Measurements from ENCODE around the gene MICU1.

Gene MICU1

DNA sequence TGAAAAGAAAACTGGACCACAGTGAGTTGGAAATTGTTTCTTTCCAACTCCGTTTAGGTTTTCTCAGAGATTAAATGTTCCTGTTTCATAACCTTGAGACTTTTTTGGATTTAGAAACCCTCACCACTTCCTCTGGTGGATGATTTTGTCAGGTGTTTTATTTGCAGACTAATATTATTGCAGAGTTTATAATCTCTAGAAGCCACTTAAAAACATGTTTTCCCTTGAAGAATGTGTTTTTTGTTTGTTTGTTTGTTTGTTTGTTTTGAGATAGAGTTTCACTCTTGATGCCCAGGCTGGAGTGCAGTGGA lies 520 bp upstream of the MICU1 start:
- DNase-seq (ENCODE audit: low read depth) = no peak

DNA sequence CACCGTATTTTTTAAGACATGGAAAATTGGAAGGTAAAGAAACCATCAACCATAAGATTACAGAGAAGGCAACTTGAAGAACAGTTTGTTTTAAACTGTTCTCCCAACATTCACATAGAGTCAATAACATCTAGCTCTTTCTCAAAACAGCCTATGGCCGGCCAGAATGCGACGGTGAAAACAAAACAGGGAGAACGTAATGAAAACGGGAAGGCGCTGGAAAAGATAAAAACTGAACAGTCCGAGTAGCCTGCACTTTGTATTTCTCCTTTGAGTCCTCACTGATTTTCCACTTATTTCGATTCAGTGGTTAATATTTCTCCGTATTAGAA lies 637 bp downstream of the MICU1 start:
- DNase-seq (ENCODE audit: low read depth) = no peak

DNA sequence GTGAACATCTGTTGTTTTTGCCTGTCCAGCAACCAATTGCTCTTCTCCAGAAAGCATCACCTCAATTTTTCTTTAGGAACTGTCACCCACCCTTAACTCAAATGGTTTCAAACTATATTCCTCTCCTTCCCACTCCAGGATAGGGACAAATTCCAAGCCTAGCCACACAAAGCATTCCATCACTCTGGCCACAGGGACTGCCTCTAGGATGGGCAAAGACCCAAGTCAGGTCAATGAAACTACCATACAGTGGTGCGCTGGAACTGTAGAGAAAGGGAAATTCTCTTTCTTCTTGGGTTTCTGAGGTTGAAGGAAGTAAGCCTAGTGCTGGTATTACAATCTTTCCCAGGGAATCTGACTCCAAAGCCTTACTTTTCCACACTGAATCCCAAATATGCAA lies 3.6 kb downstream of the MICU1 start:
- DNase-seq (ENCODE audit: low read depth) = no peak

DNA sequence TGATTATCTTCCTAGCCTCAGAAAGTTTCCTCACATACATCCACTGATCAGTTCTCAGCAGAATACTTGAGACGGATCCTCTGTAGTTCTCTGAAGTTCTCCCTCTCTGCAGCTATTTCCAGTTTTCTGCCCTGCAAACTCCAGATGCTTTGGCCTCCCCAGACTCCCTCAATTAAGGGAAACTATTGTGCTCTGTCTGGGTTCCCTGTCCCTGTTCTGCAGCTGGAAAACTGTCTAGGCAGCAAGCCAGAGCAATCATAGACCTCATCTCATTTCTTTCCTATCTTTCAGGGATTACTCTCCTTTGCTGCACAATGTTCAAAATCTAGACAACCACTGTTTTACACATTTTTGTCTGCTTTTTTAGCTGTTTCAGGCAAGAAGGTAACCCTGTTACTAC lies 9.2 kb downstream of the MICU1 start:
- no peak for DNase-seq (ENCODE audit: low read depth)

DNA sequence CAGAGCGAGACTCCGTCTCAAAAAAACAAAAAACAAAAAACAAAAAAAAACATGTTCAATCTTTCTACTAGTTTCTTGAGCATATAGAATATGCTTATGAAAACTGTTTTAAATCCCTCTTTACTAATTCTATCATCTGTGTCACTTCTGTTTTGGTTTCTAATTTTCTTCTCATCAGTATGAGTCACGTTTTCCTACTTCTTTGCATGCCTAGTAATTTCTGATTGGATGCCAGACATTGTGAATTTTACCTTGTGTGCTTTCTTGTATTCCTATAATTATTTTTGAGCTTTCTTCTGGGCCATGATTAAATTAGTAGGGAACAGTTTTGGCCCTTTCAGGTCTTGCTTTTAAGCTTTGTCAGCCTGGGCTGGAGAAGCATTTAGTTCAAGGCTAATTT lies 9.9 kb downstream of the MICU1 start:
- DNase-seq (ENCODE audit: low read depth) = no peak

DNA sequence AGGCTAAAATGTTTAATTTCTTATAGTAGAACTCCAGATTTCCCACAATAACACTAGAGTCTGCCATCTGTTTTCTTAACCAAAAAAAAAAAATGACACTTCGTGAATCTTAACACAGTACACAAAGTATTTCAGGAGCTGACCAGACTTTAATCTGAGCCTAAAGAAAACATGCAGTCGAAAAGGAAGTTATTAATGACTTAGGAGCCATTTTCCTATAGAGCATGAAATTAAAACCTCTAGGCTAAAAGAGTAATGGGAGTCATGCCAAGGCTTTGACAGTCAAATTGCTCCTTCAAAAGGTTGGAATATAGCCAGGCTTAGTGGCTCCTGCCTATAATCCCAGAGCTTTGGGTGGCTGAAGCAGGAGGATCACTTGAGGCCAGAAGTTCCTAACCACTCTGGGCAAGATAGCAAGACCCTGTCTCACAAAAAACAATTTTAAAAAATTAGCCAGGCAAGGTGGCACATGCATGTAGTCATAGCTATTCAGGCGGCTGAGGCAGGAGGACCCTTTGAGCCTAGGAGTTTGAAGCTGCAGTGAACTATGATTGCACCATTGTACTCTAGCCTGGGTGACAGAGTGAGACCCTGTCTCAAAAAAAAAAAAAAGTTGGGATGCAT lies 13.6 kb downstream of the MICU1 start:
- no peak for DNase-seq (ENCODE audit: low read depth)

DNA sequence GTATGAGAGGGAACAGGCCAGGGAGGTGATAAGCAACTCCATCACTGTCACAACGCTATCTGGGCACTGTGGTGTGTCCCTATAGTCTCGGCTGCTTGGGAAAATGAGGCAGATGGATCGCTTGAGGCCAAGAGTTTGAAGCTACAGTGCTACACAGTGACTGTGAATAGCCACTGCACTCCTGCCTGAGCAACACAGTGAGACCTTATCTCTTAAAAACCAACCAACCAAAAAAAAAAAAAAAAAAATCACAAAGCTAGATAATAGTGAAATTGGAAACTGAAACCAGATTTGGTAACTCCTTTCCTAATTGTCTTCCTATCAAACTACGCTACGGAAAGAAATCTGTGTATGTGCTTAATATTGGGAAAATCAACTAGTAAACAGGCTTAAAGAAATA lies 14.1 kb downstream of the MICU1 start:
- no peak for DNase-seq (ENCODE audit: low read depth)

DNA sequence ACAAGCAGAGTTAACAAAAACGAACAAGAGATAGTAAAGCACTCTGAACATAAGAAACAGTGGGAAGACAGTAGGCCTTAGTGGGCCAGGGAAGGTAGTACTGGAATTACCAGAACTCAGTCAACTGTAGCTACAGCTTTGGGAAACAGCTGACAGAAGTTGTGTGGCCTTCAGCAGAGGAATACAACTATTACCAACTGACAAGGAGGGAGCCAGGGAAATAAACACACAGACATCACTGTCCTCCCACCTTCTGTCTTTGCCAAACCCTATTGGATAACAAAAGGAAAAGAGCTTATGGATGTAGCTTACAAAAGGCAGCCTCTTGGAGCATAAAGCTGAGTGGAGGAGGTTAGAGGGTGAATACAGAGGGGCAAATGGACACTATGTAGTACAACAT lies 15.4 kb downstream of the MICU1 start:
- no peak for DNase-seq (ENCODE audit: low read depth)

DNA sequence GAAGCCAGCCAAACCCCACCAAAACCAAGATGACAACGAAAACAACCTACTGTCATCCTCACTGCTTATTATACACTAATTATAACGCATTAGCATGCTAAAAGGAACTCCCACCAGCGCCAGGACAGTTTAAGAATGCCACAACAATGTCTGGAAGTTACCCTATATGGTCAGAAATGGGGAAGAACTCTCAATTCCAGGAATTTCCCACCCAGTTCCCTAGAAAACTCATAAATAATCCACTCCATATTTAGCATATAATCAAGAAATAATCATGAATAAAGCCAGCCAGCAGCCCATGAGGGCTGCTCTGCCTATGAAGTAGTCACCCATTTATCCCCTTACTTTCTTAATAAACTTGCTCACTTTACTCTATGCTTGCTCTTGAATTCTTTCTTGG lies 20.8 kb downstream of the MICU1 start:
- no peak for DNase-seq (ENCODE audit: low read depth)

DNA sequence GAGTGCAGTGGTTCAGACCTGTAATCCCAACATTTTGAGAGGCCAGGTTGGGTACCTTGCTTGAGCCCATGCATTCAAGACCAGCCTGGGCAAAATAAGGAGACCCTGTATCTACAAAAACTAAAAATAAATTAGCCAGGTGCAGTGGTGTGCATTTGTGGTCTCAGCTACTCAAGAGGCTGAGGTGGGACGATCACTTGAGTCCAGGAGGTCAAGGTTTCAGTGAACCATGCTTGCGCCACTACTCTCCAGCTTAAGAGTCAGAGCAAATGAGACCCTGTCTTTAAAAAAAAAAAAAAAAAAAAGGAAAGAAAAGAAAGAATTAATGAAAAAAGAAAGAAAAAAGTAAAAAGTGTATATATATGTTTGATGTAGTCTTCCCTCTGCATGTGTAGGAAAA lies 24.7 kb downstream of the MICU1 start:
- DNase-seq (ENCODE audit: low read depth) = no peak

DNA sequence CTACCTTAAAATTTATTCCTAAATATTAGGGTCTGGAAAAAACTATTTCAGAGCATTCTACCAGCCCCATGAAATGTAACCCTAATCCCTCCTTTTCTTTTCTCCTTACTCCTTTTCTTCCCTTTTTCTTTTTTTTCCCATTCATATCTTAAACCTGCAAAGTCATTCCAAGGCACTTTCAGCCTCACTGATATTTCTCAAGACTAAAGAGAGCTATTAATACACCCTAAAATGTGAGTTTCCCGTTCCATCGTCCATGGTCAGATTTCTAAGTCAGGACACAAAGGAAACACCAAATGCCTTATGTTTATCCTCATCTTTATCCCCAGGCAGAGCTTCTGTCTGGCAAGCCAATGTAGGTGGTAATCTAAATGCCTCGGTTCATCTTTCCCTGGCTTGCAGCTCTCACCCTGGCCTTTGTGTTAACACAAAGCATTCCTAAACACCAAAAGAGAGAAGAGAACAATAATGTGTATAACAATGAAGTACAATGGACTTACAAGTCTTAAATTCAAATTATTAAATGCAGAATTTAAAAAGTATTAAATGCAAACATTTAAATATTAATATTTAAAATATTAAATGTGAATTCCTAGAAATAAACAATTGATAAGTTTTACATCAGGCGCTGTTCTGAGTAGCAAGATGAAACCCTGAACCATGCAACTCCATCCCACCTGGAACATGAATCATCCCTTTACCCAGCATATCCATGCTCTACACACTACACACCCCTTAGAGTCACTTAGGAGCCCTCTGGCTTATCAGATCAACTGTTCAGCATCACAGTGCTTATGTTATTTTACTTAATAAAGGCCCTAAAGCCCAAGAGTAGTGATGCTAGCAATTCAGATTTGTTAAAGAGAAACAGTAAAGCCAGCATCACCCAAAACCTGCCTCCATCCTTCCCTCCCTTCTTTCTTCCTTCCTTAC lies 26.8 kb downstream of the MICU1 start:
- no peak for DNase-seq (ENCODE audit: low read depth)

DNA sequence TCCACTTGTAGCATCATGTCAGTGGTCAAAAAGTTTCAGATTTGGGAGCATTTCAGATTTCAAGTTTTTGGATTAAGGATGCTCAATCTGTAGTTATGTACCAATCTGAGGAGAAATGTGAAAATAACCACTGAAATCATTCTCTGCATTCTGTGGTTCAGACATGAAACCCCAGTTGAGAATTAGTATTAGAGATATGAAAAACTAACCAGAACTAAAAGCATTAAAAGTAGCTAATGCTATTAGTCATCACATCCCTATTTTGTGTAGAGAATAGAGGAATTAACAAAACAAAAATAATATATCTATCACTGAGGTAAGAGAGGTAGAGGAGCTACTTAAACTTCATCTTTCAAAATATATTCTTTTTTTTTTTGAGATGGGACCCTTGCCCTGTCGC lies 28.0 kb downstream of the MICU1 start:
- no peak for DNase-seq (ENCODE audit: low read depth)

DNA sequence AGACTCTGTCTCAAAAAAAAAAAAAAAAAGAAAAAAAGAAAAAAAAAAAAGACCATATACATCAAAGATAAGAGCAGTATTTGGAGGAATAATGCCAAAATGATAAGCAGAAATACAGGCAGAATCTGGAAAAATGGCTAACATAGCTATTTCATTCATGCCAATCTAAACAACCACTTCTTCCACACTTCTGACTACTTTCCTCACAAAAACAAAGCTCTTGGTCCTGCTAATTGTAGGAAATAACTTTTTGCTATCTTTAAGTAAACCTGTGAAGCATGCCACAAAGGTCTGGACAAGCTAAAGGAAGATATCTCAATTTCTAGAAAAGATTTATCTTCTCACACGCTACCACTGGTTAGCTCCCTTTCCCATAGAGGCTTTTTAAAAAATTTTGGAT lies 30.4 kb downstream of the MICU1 start:
- no peak for DNase-seq (ENCODE audit: low read depth)

DNA sequence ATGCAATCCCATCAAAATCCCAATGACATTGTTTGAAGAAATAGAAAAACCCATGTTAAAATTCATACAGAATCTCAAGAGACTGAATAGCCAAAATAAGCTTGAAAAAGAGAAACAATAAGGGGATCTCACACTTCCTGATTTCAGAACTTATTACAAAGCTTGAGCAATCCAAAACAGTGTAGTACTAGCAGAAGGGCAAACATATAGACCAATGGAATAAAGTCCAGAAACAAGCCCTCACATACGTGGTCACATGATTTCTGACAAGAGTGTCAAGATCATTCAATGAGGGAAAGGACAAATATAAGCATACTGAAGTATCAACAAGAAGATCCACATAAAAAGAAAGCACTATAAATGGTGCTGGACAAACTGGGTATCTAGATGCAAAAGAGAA lies 31.9 kb downstream of the MICU1 start:
- no peak for DNase-seq (ENCODE audit: low read depth)

DNA sequence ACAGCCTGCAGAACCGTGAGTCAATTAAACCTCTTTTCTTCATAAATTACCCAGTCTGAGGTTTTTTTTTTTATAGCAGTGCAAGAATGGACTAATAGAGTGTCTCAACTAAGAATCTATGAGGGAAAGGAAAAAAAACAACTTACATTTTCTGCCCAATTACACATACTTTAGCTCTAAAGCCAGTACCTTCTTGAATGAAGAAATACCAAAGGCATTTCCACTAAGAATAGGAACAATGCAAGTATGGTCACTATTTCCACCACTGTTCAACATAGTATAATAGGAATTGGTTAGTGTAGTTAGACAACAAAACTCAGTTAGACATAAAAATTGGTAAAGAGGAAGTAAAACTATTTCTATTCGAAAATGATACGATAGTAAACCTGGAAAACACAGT lies 37.6 kb downstream of the MICU1 start:
- DNase-seq (ENCODE audit: low read depth) = no peak

DNA sequence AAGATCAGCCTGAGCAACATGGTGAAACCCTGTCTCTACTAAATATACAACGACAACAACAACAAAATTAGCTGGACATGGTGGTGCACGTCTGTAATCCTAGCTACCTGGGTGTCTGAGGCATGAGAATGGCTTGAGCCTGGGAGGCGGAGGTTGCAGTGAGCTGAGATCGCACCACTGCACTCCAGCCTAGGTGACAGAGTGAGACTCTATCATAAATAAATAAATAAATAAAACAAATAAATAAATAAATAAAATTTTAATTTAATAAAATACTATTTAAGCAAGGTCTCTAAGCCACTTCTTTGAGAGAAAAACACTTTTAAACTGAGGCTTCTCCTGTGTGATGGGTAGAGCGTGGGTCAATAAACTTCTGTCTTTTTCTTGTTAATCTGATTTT lies 38.3 kb downstream of the MICU1 start:
- no peak for DNase-seq (ENCODE audit: low read depth)

DNA sequence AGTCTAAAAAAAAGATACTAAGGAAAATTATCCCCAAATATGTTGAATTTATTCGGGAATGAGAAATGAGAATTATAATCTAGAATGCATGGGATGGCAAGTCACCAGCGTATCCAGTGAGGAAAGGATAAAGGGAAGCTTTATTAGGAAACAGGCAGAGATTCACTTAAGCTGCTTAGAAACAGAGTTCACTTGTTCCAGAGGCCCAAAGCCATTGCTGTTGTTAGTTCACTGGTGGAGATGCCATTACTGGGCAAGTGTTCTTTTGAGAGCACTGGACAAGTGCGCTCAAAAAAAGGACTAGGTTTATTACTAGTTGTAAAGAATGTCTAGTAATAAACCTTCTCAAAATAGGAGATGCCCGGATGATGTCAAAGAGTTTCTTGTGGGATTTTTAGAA lies 51.2 kb downstream of the MICU1 start:
- no peak for DNase-seq (ENCODE audit: low read depth)

DNA sequence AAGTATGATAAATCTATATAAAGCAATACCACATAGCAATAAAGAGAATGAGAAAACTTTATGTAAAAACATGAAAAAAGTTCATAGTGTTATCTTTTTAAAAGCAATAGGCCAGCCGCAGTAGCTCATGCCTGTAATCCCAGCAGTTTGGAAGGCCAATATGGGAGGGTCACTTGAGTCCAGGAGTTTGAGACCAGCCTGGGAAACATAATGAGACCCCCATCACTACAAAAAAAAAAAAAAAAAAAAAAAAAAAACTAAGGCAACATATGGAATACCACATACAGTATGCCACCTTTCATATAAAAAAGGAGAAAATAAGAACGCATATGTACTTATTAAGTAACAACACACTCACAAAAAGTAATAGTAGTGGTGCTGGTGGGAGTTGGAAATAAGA lies 52.8 kb downstream of the MICU1 start:
- no peak for DNase-seq (ENCODE audit: low read depth)

DNA sequence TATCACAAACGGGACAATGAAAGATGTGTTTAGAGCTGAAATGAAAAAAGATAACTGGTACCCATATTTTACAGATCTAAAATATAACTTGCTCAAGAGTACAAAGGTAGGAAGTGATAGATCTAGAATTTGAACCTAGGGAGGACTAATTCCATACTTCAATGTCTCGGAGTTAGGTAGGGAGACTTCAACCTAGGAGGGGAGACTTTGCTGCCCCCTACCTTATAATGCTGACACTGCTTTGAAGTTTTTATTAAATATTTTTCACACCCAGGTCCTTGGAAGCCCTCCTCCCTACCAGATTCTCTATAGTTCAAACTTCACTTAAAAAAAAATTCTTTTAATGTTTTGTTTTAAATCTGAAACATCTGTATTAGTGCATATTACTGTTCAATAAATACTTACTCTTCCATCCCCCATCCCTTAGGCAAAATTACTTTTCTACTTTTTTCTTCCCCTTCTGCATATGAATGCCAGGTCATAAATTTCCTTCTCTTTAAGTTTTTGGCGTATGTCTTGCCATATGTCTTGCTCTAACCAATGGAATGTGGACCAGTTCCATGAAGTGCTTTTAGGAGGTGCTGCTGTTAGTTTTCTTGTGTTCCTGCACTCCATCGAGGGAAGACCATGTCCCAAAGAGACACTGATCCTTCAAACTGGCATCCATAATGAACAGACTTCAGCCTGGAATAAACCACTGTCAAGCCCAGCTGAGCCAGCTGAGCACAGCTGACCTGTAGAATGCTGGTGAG lies 57.8 kb downstream of the MICU1 start:
- DNase-seq (ENCODE audit: low read depth) = no peak

DNA sequence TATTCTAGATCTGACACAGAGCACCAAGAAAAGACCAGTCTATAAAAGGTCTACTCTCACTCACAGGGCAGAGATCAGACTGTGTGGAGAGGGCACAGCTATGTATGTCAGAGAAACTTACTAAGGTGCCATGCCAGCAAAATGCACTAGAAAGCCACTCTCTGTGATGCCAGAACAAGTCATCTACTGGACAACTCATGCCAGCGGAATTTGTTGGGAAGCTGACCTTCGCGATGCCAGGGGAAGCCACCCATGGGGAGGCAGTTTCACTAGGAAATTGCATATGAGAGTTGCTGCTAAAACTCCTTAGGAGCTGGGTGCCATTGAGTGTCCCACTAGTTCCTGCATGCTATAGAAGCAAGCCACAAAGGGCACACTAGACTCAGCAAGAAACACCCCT lies 58.5 kb downstream of the MICU1 start:
- no peak for DNase-seq (ENCODE audit: low read depth)

DNA sequence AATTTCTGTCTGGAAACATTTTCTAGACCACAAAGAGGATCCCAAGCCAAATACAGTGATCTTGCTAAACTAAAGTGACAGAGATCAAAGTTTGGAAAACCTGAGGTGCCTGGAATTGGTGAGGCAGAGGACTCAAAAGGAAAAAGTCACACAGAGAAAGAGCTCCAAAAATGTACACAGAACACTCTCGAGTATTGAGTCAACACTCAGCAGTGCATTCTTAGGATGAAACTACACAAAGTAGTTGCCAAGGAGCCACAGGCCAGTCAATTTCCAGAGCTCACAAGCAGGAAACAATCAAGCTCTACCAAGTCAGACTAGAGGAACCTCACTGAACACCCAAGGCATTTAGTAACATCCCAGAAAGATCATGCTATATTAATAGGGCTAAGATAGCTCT lies 61.3 kb downstream of the MICU1 start:
- peak; percentile 2 for DNase-seq (ENCODE audit: low read depth)

DNA sequence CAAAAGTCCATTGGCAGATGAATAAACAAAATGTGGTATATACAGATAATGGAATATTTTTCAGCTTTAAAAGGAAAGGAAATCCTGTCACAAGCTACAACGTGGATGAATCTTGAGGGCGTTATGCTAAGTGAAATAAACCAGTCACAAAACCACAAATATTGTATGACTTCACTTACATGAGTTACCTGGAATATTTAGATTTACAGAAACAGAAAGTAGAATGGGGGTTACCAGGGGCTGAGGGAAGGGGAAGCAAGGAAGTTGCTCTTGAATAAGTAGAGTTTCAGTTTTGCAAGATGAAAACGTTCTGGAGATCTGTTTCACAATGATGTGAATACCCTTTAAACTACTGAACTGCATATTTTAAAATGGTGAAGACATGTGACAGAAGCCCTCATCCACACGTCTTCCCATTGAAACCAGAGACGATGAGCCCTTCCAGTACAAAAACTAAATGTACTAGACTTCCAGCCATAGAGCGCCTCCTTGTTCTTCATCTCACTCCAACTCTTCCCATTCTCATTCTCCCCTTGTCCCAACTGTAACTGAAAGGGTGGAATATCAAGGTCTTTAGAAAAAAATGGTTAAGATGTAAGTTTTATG lies 62.4 kb downstream of the MICU1 start:
- peak; percentile 11 for DNase-seq (ENCODE audit: low read depth)

DNA sequence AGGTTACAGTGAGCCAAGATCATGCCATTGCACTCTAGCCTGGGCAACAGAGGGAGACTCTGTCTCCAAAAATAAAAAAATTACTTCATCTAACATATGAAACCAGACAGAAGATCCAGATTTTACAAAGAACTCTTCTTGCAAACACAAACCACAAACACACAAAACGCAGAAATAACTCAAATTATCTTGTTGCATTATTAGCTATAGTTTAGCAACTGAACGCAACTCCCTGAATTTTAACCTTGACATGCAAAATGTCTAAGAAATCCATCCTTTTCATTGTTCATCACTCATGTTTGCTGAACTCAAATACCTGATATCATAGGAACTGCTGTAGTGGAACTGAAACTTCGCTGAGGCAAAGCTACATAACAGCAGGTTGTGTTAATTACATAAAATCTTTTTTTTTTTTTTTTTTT lies 64.1 kb downstream of the MICU1 start:
- no peak for DNase-seq (ENCODE audit: low read depth)

Data from activated T-cell treated with anti-CD3 and anti-CD28 coated beads for 24 hours (primary cell).